ENCODE results near the gene QSOX2. TPM values are rescaled to one million over a fixed set of nuclear protein-coding genes. Genes with fewer than 3 reads are reported as not detected.

QSOX2 gene
- polyA plus RNA-seq, 3 donors: 13.9 to 18.8 (median 14.2) TPM

GRCh38 chr9:136225366-136225747, 20.3 kb downstream of the QSOX2 start:
- no peak for DNase-seq (ENCODE audit: low read depth in 3 of 3, low spot score in 2 of 3)

- DNase-seq (ENCODE audit: low read depth in 3 of 3, low spot score in 2 of 3): no peak
These were observed 21.6 kb downstream of the QSOX2 start for GRCh38 chr9:136223871-136224640.

GRCh38 chr9:136222906-136223285, 22.7 kb downstream of the QSOX2 start:
- no peak for DNase-seq (ENCODE audit: low read depth in 3 of 3, low spot score in 2 of 3)

GRCh38 chr9:136222166-136222905, 23.3 kb downstream of the QSOX2 start:
- DNase-seq (ENCODE audit: low read depth in 3 of 3, low spot score in 2 of 3): no peak

GRCh38 chr9:136220017-136220729, 25.4 kb downstream of the QSOX2 start:
- DNase-seq (ENCODE audit: low read depth in 3 of 3, low spot score in 2 of 3): no peak

GRCh38 chr9:136219276-136219675, 26.3 kb downstream of the QSOX2 start:
- no peak for DNase-seq (ENCODE audit: low read depth in 3 of 3, low spot score in 2 of 3)

GRCh38 chr9:136218673-136219072, 26.9 kb downstream of the QSOX2 start:
- no peak for DNase-seq (ENCODE audit: low read depth in 3 of 3, low spot score in 2 of 3)

GRCh38 chr9:136218271-136218670, 27.3 kb downstream of the QSOX2 start:
- no peak for DNase-seq (ENCODE audit: low read depth in 3 of 3, low spot score in 2 of 3)

GRCh38 chr9:136216541-136217244, 28.9 kb downstream of the QSOX2 start:
- DNase-seq (ENCODE audit: low read depth in 3 of 3, low spot score in 2 of 3): no peak

GRCh38 chr9:136213733-136214132, 31.9 kb downstream of the QSOX2 start:
- DNase-seq (ENCODE audit: low read depth in 3 of 3, low spot score in 2 of 3): no peak

- DNase-seq (ENCODE audit: low read depth in 3 of 3, low spot score in 2 of 3): no peak
These were observed 33.2 kb downstream of the QSOX2 start for GRCh38 chr9:136212345-136212950.

- DNase-seq (ENCODE audit: low read depth in 3 of 3, low spot score in 2 of 3): no peak
These were observed 33.9 kb downstream of the QSOX2 start for GRCh38 chr9:136211441-136212344.

GRCh38 chr9:136211006-136211405, 34.6 kb downstream of the QSOX2 start:
- DNase-seq (ENCODE audit: low read depth in 3 of 3, low spot score in 2 of 3): no peak

GRCh38 chr9:136210276-136210675, 35.3 kb downstream of the QSOX2 start:
- no peak for DNase-seq (ENCODE audit: low read depth in 3 of 3, low spot score in 2 of 3)

- no peak for DNase-seq (ENCODE audit: low read depth in 3 of 3, low spot score in 2 of 3)
These were observed 35.8 kb downstream of the QSOX2 start for GRCh38 chr9:136209786-136210185.

- no peak for DNase-seq (ENCODE audit: low read depth in 3 of 3, low spot score in 2 of 3)
These were observed 36.4 kb downstream of the QSOX2 start for GRCh38 chr9:136209232-136209631.

- no peak for DNase-seq (ENCODE audit: low read depth in 3 of 3, low spot score in 2 of 3)
These were observed 36.9 kb downstream of the QSOX2 start for GRCh38 chr9:136208675-136209074.

GRCh38 chr9:136207616-136208015, 38.0 kb downstream of the QSOX2 start:
- DNase-seq (ENCODE audit: low read depth in 3 of 3, low spot score in 2 of 3): no peak

- no peak for DNase-seq (ENCODE audit: low read depth in 3 of 3, low spot score in 2 of 3)
These were observed 38.9 kb downstream of the QSOX2 start for GRCh38 chr9:136206602-136207275.
